Hepatocyte (in vitro differentiated cells): Measurements from ENCODE around the gene SEC24D. TPM values are rescaled to one million over a fixed set of nuclear protein-coding genes. Genes with fewer than 3 reads are reported as not detected.

ENCODE experiments used
- DNase-seq: peaks from one replicate; pipeline ENCODE4 v3.0.0-alpha.2; 2016; ENCODE audit warnings: low spot score
- H2AFZ ChIP-seq: fragments of 200-600 bp; sonication (generic); 2 replicates; pipeline ENCODE4 v1.6.0; 2016; ENCODE audit warnings: antibody characterized with exemption, mild to moderate bottlenecking
- H3K27ac ChIP-seq: fragments of 200-600 bp; sonication (generic); 2 replicates; pipeline ENCODE4 v1.5.1; 2016; ENCODE audit warnings: mild to moderate bottlenecking
- H3K27me3 ChIP-seq: fragments of 200-600 bp; sonication (generic); 2 replicates; pipeline ENCODE4 v1.6.1; 2016
- H3K36me3 ChIP-seq: fragments of 200-600 bp; sonication (generic); replicated peaks from 2 replicates; pipeline ENCODE4 v1.5.1; 2016; ENCODE audit warnings: low read depth; ENCODE audit not compliant: insufficient read depth
- H3K4me1 ChIP-seq: fragments of 200-600 bp; sonication (generic); 2 replicates; pipeline ENCODE4 v1.5.1; 2016; ENCODE audit warnings: mild to moderate bottlenecking, moderate library complexity; ENCODE audit not compliant: insufficient read depth
- H3K4me2 ChIP-seq: fragments of 200-600 bp; sonication (generic); 2 replicates; pipeline ENCODE4 v1.6.0; 2016
- H3K4me3 ChIP-seq: fragments of 200-600 bp; sonication (generic); 2 replicates; pipeline ENCODE4 v1.5.1; 2016; ENCODE audit warnings: mild to moderate bottlenecking
- H3K79me2 ChIP-seq: fragments of 200-600 bp; sonication (generic); 2 replicates; pipeline ENCODE4 v1.6.0; 2017; ENCODE audit warnings: mild to moderate bottlenecking
- H3K9me2 ChIP-seq: fragments of 200-600 bp; sonication (generic); replicated peaks from 2 replicates; pipeline ENCODE4 v1.6.0; 2017; ENCODE audit warnings: mild to moderate bottlenecking; ENCODE audit not compliant: insufficient read depth
- H3K9me3 ChIP-seq: fragments of 200-600 bp; sonication (generic); 2 replicates; pipeline ENCODE4 v1.5.1; 2016; ENCODE audit warnings: low read depth, mild to moderate bottlenecking
- H4K20me1 ChIP-seq: fragments of 200-600 bp; sonication (generic); 2 replicates; pipeline ENCODE4 v1.6.0; 2016; ENCODE audit warnings: mild to moderate bottlenecking; ENCODE audit not compliant: insufficient read depth, poor library complexity, severe bottlenecking
- CTCF ChIP-seq: fragments of 200-600 bp; sonication (generic); IDR thresholded peaks from 2 replicates; pipeline ENCODE4 v1.5.1; 2016; ENCODE audit warnings: antibody characterized with exemption, mild to moderate bottlenecking; ENCODE audit not compliant: poor library complexity
- EZH2 ChIP-seq: fragments of 200-600 bp; sonication (generic); IDR thresholded peaks from 2 replicates; pipeline ENCODE4 v1.6.1; 2016; ENCODE audit warnings: antibody characterized with exemption, mild to moderate bottlenecking, borderline replicate concordance
- EZH2phosphoT487 ChIP-seq: fragments of 200-600 bp; sonication (generic); IDR thresholded peaks from one replicate; pipeline ENCODE4 v1.6.1; 2018; ENCODE audit warnings: antibody characterized with exemption, mild to moderate bottlenecking, low read depth, moderate library complexity; ENCODE audit not compliant: unreplicated experiment, severe bottlenecking
- WGBS: methylation state at CpG from one replicate; pipeline ENCODE4 v1.1.6; 2016; ENCODE audit warnings: low lambda C conversion rate; ENCODE audit errors: missing lambda C conversion rate; 5-methylcytosine and 5-hydroxymethylcytosine counted together
- polyA plus RNA-seq: library from polyadenylated mRNA; unstranded; fragments of >200 nt; fragmentation: Nextera tagmentation; extraction: Ambion mirVana; gene quantifications from 2 replicates; pipeline ENCODE4 v1.2.1, GENCODE V29; 2016
- total RNA-seq: library from RNA; depleted of rRNA; stranded (reverse); fragments of >200 nt; gene quantifications from 2 replicates; pipeline ENCODE4 v1.2.3, GENCODE V29; 2014

SEC24D gene
- total and polyA plus RNA-seq, 2 experiments from 2014 or later = 81.9 to 97.4 TPM

- H3K36me3 ChIP-seq = peaks cover 4% of the 10 kb centered on the region
Observed at GRCh38 chr4:118729287-118730286, 106.3 kb downstream of the SEC24D start.

GRCh38 chr4:118727360-118727759, 108.6 kb downstream of the SEC24D start:
- Histone ChIP-seq H3K4me3 (no peak overlapping the region), H2AFZ (no peak overlapping the region), H3K4me1 (no peaks in the 10 kb centered on the region), H3K27me3 (no peaks in the 10 kb centered on the region), H3K36me3 (peaks cover 4% of the 10 kb centered on the region), H3K27ac (no peak overlapping the region), H3K9me3 (no peaks in the 10 kb centered on the region), H3K4me2 (no peak overlapping the region), H3K9me2 (no peaks in the 10 kb centered on the region), H3K79me2 (no peaks in the 10 kb centered on the region), H4K20me1 (no peaks in the 10 kb centered on the region)
- TF ChIP-seq CTCF (no peak), EZH2phosphoT487 (no peak), EZH2 (no peak)
- no peak for DNase-seq
- WGBS = 80% methylated on average over 1 of the region's 1 CpG

More at GRCh38 chr4:118729287-118730286, 106.3 kb downstream of the SEC24D start:
- no peaks in the 10 kb centered on the region for H3K79me2 ChIP-seq
- peak overlapping the region; percentile 8 for H3K27ac ChIP-seq
- no peaks in the 10 kb centered on the region for H4K20me1 ChIP-seq
- no peak for DNase-seq
- WGBS = 88% methylated on average over 6 of the region's 6 CpGs
- no peak overlapping the region for H3K4me2 ChIP-seq
- H2AFZ ChIP-seq = no peak overlapping the region
- H3K4me3 ChIP-seq = no peak overlapping the region
- H3K9me2 ChIP-seq = no peaks in the 10 kb centered on the region
- H3K27me3 ChIP-seq = no peaks in the 10 kb centered on the region
- H3K9me3 ChIP-seq = no peaks in the 10 kb centered on the region
- no peak for TF ChIP-seq CTCF
- H3K4me1 ChIP-seq = no peaks in the 10 kb centered on the region

- Histone ChIP-seq H3K36me3 (peaks cover 4% of the 10 kb centered on the region), H4K20me1 (no peaks in the 10 kb centered on the region), H3K9me2 (no peaks in the 10 kb centered on the region), H3K9me3 (no peaks in the 10 kb centered on the region), H3K4me3 (no peak overlapping the region), H3K4me1 (no peaks in the 10 kb centered on the region), H3K79me2 (no peaks in the 10 kb centered on the region), H3K27me3 (no peaks in the 10 kb centered on the region), H2AFZ (no peak overlapping the region), H3K4me2 (no peak overlapping the region), H3K27ac (no peak overlapping the region)
- 96% methylated on average over 3 of the region's 3 CpGs for WGBS
- no peak for TF ChIP-seq EZH2
- no peak for TF ChIP-seq EZH2phosphoT487
- TF ChIP-seq CTCF = no peak
- DNase-seq = no peak
Observed at GRCh38 chr4:118723369-118723768, 112.6 kb downstream of the SEC24D start.
